Parathyroid adenoma (tissue), 2 donors: ENCODE results near the gene PLXNA4.

Experiments
- H2AFZ ChIP-seq: fragments of 300-600 bp; sonication (generic); one replicate; pipeline ENCODE4 v1.7.0; 2017; ENCODE audit warnings: antibody characterized with exemption, mild to moderate bottlenecking
- H3K27ac ChIP-seq: fragments of 300-600 bp; sonication (generic); one replicate; pipeline ENCODE4 v1.7.0; 2017
- H3K27me3 ChIP-seq: fragments of 300-600 bp; sonication (generic); one replicate; pipeline ENCODE4 v1.7.0; 2017; ENCODE audit warnings: low read length; ENCODE audit not compliant: control insufficient read depth, insufficient read depth
- H3K36me3 ChIP-seq: fragments of 300-600 bp; sonication (generic); one replicate; pipeline ENCODE4 v1.7.0; 2017; ENCODE audit warnings: low read length; ENCODE audit not compliant: control insufficient read depth, insufficient read depth
- H3K4me1 ChIP-seq: fragments of 300-600 bp; sonication (generic); one replicate; pipeline ENCODE4 v1.7.0; 2017; ENCODE audit warnings: control low read depth
- H3K4me2 ChIP-seq: fragments of 300-600 bp; sonication (generic); one replicate; pipeline ENCODE4 v1.7.0; 2017; ENCODE audit warnings: low read length
- H3K4me3 ChIP-seq: fragments of 300-600 bp; sonication (generic); one replicate; pipeline ENCODE4 v1.7.0; 2017; ENCODE audit warnings: low read depth, low read length
- H3K79me2 ChIP-seq: fragments of 300-600 bp; sonication (generic); one replicate; pipeline ENCODE4 v1.7.0; 2017; ENCODE audit warnings: control low read depth
- H3K9ac ChIP-seq: fragments of 300-600 bp; sonication (generic); one replicate; pipeline ENCODE4 v1.7.0; 2017; ENCODE audit warnings: mild to moderate bottlenecking
- H3K9me3 ChIP-seq: fragments of 300-600 bp; sonication (generic); one replicate; pipeline ENCODE4 v1.7.0; 2017; ENCODE audit warnings: low read length; ENCODE audit not compliant: control insufficient read depth
- TF ChIP-seq, protein P1 (sequence below): fragments of 300-600 bp; sonication (generic); IDR thresholded peaks from one replicate; pipeline ENCODE4 v1.7.0; 2017; ENCODE audit warnings: antibody characterized with exemption, mild to moderate bottlenecking
- donor health status: primary hyperparathyroidism.

Gene PLXNA4

DNA sequence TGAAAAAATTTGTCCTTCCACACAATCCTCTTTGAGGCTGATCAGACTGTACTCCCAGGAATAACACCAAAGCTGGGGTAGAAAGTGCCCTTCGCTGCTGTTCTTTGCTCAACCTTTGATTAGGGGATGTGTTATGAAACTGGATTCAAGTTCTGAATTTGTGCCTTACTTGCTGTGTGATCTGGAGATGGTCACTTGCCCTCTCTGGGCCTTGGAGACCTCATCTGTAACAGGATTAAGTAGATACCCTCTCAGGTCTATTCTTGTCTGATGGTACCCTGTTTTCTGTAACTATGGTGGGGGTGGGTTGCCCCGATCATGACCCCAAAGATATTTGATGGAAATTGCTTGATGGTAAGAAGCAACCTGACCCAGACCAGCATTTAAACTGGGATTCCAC is 368.5 kb downstream of the PLXNA4 start:
- Histone ChIP-seq H3K4me1 (no peaks in the 10 kb centered on the region), H3K27me3 (no peaks in the 10 kb centered on the region)

DNA sequence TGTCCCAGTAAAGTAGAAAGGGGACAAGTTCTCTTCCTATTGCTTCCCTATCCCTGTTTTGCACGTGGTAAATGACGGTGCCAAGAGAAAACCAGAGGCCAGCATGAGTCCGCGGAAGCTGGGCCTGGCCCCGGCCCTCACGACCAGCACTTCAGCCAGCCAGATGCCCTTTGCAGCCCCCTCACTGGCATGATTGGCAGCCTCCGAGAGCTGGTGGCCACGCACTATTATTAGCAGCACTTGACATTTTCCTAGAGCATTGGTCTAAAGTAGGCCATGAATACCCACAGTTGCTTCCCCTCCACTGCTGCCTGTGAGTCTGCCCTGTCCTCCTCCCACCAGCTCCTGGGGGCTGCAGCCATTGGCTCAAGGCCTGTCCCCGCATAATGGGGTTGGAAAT is 369.1 kb downstream of the PLXNA4 start:
- Histone ChIP-seq H3K79me2 (no peaks in the 10 kb centered on the region), H3K4me1 (no peaks in the 10 kb centered on the region), H3K4me3 (no peak overlapping the region), H3K4me2 (no peak overlapping the region), H3K27me3 (no peaks in the 10 kb centered on the region), H3K9me3 (no peaks in the 10 kb centered on the region), H2AFZ (no peak overlapping the region), H3K27ac (no peak overlapping the region), H3K9ac (no peak overlapping the region), H3K36me3 (no peaks in the 10 kb centered on the region)
- TF ChIP-seq, protein P1, sequence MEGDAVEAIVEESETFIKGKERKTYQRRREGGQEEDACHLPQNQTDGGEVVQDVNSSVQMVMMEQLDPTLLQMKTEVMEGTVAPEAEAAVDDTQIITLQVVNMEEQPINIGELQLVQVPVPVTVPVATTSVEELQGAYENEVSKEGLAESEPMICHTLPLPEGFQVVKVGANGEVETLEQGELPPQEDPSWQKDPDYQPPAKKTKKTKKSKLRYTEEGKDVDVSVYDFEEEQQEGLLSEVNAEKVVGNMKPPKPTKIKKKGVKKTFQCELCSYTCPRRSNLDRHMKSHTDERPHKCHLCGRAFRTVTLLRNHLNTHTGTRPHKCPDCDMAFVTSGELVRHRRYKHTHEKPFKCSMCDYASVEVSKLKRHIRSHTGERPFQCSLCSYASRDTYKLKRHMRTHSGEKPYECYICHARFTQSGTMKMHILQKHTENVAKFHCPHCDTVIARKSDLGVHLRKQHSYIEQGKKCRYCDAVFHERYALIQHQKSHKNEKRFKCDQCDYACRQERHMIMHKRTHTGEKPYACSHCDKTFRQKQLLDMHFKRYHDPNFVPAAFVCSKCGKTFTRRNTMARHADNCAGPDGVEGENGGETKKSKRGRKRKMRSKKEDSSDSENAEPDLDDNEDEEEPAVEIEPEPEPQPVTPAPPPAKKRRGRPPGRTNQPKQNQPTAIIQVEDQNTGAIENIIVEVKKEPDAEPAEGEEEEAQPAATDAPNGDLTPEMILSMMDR: no peak

More for the DNA sequence above, 368.5 kb downstream of the PLXNA4 start:
- TF ChIP-seq, protein P1: no peak
- H3K9me3 ChIP-seq: no peaks in the 10 kb centered on the region
- H2AFZ ChIP-seq: no peak overlapping the region
- no peak overlapping the region for H3K4me3 ChIP-seq
- no peak overlapping the region for H3K9ac ChIP-seq
- H3K36me3 ChIP-seq: no peaks in the 10 kb centered on the region
- H3K79me2 ChIP-seq: no peaks in the 10 kb centered on the region
- no peak overlapping the region for H3K4me2 ChIP-seq
- H3K27ac ChIP-seq: no peak overlapping the region

DNA sequence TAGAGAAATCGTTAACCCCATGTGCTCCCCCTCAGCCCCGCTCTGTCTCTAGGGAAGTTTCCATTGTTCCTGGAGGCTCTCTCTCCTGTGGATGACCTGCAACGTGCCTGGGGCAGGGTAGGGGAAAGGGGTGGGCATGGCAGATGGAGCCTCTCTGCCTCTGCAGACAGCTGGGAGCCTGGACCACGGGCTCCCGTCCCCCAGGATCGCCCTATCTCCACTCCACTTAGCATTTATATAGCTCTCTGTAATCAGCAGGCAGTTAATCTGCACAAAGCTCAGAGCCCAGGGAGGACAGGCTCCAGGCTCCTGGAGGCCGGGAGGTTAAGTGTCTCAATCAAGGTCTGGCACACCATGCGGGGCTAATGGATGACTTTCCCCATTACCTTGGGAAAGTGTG is 369.7 kb downstream of the PLXNA4 start:
- no peaks in the 10 kb centered on the region for H3K36me3 ChIP-seq
- H3K4me1 ChIP-seq: no peaks in the 10 kb centered on the region
- H3K79me2 ChIP-seq: no peaks in the 10 kb centered on the region
- no peak overlapping the region for H3K27ac ChIP-seq
- TF ChIP-seq, protein P1: no peak
- no peak overlapping the region for H3K4me3 ChIP-seq
- no peaks in the 10 kb centered on the region for H3K9me3 ChIP-seq
- no peak overlapping the region for H3K9ac ChIP-seq
- no peaks in the 10 kb centered on the region for H3K27me3 ChIP-seq
- H3K4me2 ChIP-seq: no peak overlapping the region
- H2AFZ ChIP-seq: no peak overlapping the region

DNA sequence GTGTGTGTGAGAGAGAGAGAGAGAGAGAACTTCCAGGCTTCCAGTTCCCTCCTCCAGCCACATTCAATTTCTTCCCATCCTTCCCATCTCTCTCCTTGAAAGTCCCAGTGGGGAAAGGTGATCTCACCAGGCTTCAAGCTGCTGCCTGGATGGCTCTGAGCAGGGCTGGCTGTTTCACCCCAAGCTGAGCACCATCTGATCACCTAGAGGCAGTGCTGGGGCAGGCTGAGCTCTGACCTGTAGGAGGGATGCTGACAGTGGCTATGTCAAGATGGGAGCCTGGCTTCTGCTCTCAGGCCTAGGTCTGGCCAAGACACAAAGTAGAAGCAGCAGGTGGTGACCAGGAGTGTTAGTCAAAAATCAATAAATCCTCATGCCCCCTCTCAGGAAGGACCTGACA is 370.8 kb downstream of the PLXNA4 start:
- H2AFZ ChIP-seq: no peak overlapping the region
- no peak overlapping the region for H3K4me3 ChIP-seq
- no peaks in the 10 kb centered on the region for H3K36me3 ChIP-seq
- H3K79me2 ChIP-seq: no peaks in the 10 kb centered on the region
- no peak overlapping the region for H3K9ac ChIP-seq
- no peaks in the 10 kb centered on the region for H3K4me1 ChIP-seq
- H3K27me3 ChIP-seq: no peaks in the 10 kb centered on the region
- H3K9me3 ChIP-seq: no peaks in the 10 kb centered on the region
- TF ChIP-seq, protein P1: no peak
- H3K4me2 ChIP-seq: no peak overlapping the region
- no peak overlapping the region for H3K27ac ChIP-seq

DNA sequence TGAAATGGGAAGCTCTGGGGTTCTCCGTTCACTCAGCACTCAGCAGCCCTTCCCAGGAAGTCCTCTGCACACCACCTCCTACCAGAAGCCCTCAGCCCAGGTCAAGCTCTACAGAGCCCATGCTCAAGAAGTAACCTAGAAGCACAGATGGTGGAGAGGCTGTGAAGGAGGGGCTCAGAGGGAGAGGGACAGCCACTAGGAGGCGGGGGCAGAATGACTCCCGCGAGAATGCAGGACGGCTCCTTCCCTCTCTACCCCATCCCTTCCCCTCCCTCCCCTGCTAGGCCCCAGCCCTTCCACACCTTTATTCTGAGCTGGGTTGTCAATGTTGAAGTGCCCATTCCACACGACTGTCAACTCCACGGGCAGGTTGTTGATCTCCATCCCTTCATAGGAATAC is 373.2 kb downstream of the PLXNA4 start:
- no peaks in the 10 kb centered on the region for H3K9me3 ChIP-seq
- no peak overlapping the region for H3K4me2 ChIP-seq
- no peaks in the 10 kb centered on the region for H3K79me2 ChIP-seq
- H3K4me3 ChIP-seq: no peak overlapping the region
- no peaks in the 10 kb centered on the region for H3K4me1 ChIP-seq
- H3K36me3 ChIP-seq: no peaks in the 10 kb centered on the region
- H3K27ac ChIP-seq: no peak overlapping the region
- no peaks in the 10 kb centered on the region for H3K27me3 ChIP-seq
- no peak overlapping the region for H2AFZ ChIP-seq
- TF ChIP-seq, protein P1: no peak
- H3K9ac ChIP-seq: no peak overlapping the region
